Measurements from ENCODE around the gene PTEN.
A peak's percentile ranks its signal among the peaks of the same experiment; 100 is the strongest.

PTEN gene

DNA sequence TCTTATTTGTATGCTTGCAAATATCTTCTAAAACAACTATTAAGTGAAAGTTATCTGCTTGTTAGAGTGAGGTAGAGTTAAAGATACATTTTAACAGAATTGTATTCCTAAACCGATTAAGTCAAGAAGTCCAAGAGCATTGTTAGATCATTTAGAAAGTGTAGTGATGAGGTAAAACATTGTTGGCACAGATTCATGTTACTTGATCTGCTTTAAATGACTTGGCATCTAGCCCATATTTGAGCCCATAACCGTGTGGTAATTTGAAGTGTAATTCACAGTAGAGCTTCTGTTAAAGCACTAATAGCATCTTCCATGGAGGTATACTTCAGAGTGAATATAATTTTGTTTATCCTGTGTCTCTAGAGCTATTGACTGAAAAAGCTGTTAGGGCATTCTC, 62.1 kb downstream of the PTEN start:
- peak; percentile 96 for DNase-seq

DNA sequence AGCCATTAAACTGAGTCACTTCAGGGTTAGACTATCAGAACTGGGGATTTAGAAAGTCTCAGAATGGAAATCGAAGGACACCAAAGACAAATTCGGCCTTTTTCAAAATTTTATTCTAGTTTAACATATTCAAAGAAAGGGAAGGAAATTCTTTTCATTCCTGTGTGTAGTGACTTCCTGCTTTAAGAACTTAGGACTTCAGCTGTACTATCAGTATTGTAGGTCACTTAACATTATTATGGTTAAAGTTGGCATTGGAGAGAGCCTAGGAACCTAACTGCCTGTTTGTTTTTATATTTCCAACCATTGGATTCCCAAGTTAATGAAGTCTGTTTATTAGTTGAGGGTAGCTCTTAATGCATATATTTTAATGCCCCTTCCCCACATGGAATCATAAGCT, 63.7 kb downstream of the PTEN start:
- no peak for DNase-seq

- no peak for DNase-seq
Measured at GRCh38 chr10:87928996-87929395, 65.6 kb downstream of the PTEN start.

DNA sequence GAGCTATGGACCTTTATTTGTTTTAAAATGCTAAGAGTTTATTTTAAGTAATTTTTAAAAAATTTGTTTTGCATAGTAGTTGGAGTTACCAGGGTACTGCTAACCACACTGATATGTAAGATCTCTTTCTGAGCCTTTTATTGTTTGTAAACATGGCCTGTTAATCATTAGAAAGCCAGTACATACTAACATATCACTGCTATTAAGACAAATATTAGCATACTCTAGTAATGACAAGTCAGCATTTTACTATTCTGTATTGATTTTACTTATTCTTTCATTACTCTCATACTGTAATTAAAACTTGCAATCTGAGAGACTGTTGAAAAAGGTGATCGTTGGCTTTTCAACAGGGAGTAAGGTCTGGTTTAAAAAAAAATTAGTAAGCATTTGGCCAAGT, 66.7 kb downstream of the PTEN start:
- DNase-seq = no peak

GRCh38 chr10:87930934-87931835, 67.8 kb downstream of the PTEN start:
- DNase-seq = no peak

- no peak for DNase-seq
Measured at GRCh38 chr10:87931836-87932230, 68.4 kb downstream of the PTEN start.

DNA sequence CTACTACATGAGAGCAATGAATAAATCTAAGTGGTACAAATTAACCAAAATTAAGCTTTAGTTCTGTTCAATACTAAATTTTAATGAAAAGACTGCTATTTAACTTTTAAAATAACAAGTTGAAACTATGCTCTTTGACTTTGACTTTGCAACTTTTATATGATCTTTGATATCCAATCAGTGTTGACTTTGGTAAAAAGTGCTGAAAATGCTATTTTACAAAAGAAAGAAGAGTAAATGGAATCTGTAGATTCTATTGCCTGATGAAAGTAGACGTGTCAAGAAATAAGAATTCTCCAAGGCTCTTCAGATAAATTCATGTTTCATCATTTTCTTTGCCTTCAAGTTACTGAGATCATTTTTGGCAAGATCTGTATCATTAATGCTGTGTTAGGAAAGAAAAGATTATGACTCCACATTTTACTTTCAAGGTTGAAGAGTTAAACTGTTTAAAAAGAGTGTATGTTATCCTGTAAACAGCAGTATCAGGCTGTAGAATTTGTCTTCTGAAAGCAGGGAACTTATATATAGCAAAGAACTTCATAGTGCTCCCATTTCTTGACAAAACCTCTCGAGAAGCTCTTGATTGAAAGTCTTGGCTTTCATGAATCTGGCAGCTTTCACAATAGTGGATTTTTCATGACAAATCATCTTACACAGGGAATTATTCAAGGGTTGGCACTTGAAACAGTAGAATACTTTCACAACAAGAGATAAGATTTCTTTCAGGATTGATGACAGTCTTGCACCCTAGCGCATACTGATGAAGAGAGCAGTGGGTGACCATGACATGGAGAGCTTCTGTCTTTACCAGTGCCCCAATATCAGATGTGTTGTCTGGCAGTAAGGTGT, 72.1 kb downstream of the PTEN start:
- DNase-seq = no peak

- DNase-seq = no peak
Measured at GRCh38 chr10:87940210-87940609, 76.8 kb downstream of the PTEN start.

DNA sequence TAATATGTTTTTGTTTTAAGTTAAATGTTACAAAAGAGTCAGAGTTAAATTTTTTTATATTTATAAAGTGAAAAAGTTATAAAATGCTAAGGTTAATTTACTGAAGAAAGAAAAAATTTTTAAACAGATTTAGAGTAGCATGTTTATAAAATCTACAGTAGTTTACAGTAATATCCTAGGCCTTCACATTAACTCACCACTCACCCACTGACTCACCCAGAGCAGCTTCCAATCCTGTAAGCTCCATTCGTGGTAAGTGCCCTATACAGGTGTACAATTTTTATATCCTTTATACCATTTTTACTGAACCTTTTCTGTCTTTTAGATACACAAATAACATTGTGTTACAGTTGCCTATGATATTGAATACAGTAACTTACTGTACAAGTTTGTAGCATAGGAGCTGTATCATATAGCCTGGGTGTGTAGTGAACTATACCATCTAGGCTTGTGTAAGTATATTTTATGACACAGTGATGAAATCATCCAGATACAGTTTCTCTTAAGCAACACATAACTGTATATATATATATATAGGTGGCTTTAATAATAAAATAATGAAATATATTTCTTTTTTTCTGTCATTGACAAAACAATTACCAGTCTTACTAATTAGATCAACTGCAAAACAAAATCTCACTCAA, 79.6 kb downstream of the PTEN start:
- DNase-seq = no peak

DNA sequence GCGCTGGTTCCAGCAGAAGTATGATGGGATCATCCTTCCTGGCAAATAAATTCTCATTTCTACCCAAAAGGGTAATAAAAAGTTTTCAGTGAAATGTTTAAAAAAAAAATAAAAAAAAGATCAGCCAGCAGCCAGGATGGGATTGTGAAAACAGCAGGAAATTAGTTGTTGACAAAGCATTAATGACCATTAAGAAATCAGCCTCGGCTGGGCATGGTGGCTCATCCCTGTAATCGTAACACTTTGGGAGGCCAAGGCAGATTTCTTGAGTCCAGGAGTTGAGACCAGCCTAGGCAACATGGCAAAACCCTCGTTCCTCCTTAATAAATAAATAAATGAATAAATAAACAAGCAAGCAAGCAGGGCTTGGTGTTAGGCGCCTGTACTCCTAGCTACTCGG, 82.6 kb downstream of the PTEN start:
- no peak for DNase-seq

- DNase-seq = peak; percentile 55
Measured at GRCh38 chr10:87952612-87953011, 89.2 kb downstream of the PTEN start.

DNA sequence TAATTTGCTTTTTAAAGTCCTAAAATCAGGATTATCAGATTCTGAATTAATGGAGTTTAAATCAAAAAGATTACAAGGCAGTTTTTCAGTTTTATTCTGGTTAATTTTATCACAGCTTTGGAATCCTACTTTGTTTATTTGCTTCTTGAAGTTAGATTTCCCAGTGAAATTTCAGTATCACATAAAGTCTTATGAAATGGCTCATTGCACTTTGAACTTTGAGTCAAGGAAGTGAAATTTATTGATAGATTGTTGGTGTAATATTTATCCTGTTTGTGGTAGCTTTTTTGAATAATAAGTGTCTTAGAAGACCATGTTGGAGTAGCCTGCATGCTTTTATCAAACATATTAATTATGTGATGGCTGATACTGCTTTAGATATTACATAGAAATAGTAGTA, 92.6 kb downstream of the PTEN start:
- DNase-seq = no peak

DNA sequence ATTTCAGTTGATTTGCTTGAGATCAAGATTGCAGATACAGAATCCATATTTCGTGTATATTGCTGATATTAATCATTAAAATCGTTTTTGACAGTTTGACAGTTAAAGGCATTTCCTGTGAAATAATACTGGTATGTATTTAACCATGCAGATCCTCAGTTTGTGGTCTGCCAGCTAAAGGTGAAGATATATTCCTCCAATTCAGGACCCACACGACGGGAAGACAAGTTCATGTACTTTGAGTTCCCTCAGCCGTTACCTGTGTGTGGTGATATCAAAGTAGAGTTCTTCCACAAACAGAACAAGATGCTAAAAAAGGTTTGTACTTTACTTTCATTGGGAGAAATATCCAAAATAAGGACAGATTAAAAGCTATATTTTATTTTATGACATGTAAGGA, 94.3 kb downstream of the PTEN start:
- no peak for DNase-seq

DNA sequence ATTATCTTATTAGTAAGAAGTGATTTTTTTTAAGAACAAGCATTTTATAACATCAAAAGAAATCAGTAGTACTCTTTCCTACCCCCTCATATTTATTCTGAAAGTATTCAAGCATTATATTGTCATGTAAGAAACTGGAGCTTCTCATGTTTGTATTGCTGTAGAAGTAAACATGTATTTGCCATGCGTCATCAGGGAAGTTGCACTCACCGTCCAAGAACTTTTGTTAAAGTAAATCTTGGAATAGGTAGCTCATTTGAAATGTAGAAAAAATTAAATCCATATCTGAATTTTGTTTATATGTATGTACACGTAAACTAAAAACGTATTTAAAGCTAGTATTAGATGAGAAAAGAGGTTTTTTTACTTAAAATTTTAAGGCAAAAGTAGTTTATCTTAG, 96.8 kb downstream of the PTEN start:
- no peak for DNase-seq

DNA sequence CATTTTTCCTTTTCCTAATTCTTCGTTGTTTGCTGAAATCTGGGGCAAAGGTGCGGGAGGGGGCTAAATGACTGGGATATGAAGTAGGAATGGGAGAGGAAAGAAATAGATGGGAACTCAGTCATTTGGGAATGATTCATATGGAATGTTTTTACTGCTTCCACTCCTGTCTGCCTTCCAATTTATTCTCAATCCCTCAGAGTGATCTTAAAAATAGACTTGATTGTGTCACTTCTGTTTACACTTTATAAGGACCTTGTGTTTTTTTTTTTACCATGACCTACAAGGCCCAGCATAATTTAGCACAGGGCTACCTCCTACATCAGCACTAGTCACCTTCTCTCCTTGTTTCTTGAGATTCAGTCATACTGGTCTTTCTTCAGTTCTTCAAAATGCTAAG, 97.9 kb downstream of the PTEN start:
- DNase-seq = no peak

- no peak for DNase-seq
Measured at GRCh38 chr10:87966459-87966858, 103.0 kb downstream of the PTEN start.

- DNase-seq = no peak
Measured at GRCh38 chr10:87973635-87974034, 110.2 kb downstream of the PTEN start.

GRCh38 chr10:87974130-87974529, 110.7 kb downstream of the PTEN start:
- no peak for DNase-seq

DNA sequence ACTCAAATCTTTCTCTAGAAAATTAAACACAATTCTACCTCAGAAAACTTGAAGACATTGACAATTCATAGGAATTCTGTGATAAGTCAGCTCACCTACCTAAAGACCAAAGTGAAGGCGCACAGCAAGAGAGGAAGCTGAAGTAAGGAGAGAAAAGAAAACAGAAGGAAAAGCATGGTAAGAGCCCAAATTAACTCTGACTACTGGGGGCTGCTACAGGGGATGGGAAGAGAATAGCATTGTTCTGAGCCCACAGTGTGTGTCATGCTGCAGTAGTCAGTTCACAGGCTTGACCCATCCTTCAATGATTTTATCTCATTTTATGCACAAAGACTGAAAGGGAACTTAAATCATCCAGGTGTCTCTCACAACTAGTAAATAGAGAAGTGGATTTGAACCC, 111.3 kb downstream of the PTEN start:
- DNase-seq = no peak

- no peak for DNase-seq
Measured at GRCh38 chr10:87976101-87976743, 112.8 kb downstream of the PTEN start.

DNA sequence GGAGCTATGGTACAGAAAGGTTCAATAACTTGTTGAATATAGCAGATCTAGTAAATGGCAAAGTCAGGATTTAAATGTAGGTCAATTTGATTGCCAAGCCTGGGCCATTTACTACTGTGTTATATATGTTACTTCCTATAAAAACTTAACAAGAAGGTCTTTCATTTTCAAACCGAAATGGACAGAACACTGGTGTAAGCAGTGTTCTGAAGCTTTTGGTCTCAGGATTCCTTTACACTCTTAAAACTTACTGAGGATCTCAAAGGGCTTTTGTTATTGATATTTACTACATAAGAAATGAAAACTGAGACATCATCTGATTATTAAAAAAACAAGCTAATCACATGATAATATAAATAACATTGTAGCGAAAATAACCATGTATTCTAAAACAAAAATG, 114.7 kb downstream of the PTEN start:
- DNase-seq = no peak

- DNase-seq = no peak
Measured at GRCh38 chr10:87979847-87980246, 116.4 kb downstream of the PTEN start.

DNA sequence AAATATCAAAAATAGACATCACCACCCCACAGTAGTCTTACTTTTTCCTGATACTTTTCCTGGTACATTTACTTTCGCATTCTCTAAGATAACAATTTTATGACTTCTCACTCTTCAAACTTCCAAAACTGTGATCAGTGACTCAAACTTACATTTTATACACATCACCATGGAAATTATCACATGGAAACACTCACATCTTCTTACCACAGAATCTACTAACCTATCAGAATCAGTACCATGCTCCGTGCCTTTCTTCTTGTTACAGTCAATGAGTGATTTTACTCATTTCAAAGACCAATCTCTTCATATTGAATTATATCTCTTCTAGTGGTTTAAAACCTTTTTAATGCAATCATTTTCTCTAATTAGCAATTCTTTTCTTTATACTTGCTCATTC, 120.3 kb downstream of the PTEN start:
- DNase-seq = no peak
